ENCODE results near the gene ADAM8.

GRCh38 chr10:133259602-133259989 is 17.1 kb downstream of the ADAM8 start:
- TF ChIP-seq, protein P1, sequence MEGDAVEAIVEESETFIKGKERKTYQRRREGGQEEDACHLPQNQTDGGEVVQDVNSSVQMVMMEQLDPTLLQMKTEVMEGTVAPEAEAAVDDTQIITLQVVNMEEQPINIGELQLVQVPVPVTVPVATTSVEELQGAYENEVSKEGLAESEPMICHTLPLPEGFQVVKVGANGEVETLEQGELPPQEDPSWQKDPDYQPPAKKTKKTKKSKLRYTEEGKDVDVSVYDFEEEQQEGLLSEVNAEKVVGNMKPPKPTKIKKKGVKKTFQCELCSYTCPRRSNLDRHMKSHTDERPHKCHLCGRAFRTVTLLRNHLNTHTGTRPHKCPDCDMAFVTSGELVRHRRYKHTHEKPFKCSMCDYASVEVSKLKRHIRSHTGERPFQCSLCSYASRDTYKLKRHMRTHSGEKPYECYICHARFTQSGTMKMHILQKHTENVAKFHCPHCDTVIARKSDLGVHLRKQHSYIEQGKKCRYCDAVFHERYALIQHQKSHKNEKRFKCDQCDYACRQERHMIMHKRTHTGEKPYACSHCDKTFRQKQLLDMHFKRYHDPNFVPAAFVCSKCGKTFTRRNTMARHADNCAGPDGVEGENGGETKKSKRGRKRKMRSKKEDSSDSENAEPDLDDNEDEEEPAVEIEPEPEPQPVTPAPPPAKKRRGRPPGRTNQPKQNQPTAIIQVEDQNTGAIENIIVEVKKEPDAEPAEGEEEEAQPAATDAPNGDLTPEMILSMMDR (IDR thresholded peaks at IDR 0.05) = no peak
- no peak for TF ChIP-seq POLR2A (IDR thresholded peaks at IDR 0.05)
